Muscle of leg (tissue), 11 donors: Measurements from ENCODE around the gene C3. TPM values are rescaled to one million over a fixed set of nuclear protein-coding genes. Genes with fewer than 3 reads are reported as not detected.

ENCODE experiments used
- DNase-seq: peaks from one replicate; pipeline ENCODE4 v3.0.0; 2013
- H3K27ac ChIP-seq: one replicate; pipeline ENCODE4 v1.5.1; 2013; ENCODE audit warnings: mild to moderate bottlenecking, low read length, control low read depth
- H3K27me3 ChIP-seq: one replicate; pipeline ENCODE4 v1.6.1; 2013; ENCODE audit warnings: low read length; ENCODE audit not compliant: control insufficient read depth, insufficient read depth
- H3K36me3 ChIP-seq: one replicate; pipeline ENCODE4 v1.6.1; 2013; ENCODE audit warnings: low read length; ENCODE audit not compliant: control insufficient read depth, insufficient read depth
- H3K4me1 ChIP-seq: one replicate; pipeline ENCODE4 v1.6.1; 2013; ENCODE audit warnings: low read length; ENCODE audit not compliant: control insufficient read depth, insufficient read depth
- H3K4me3 ChIP-seq: one replicate; pipeline ENCODE4 v1.5.1; 2013; ENCODE audit warnings: low read length, control low read depth
- H3K9me3 ChIP-seq: replicated peaks from 2 replicates; pipeline ENCODE4 v1.6.1; 2013; ENCODE audit warnings: low read depth, low read length; ENCODE audit not compliant: control insufficient read depth
- WGBS: methylation state at CpG from one replicate; pipeline ENCODE4 v1.1.5; 2013; ENCODE audit warnings: missing lambda C conversion rate; ENCODE audit not compliant: insufficient coverage; 5-methylcytosine and 5-hydroxymethylcytosine counted together
- polyA plus RNA-seq, 8 donors: library from polyadenylated mRNA; unstranded; fragments of 120-200 nt; gene quantifications; one replicate each; pipeline versions ENCODE4 v1.2.1 to v1.2.3, GENCODE V29; 2013; ENCODE audit warnings: inconsistent platforms in 1 of 8, low replicate concordance in 1 of 8; ENCODE audit not compliant: insufficient read length in 8 of 8, insufficient read depth in 1 of 8
- total RNA-seq: library from RNA; stranded (reverse); fragments of 120-200 nt; gene quantifications from one replicate; pipeline ENCODE4 v1.2.4, GENCODE V29; 2013

C3 gene
- total and polyA plus RNA-seq, 9 donors = 1.2 to 11.1 (median 3.3) TPM

GRCh38 chr19:6730941-6731670 lies 10.7 kb upstream of the C3 start:
- DNase-seq = no peak
- Histone ChIP-seq H3K9me3 (no peaks in the 10 kb centered on the region), H3K4me1 (peaks cover 8% of the 10 kb centered on the region), H3K27ac (no peak overlapping the region), H3K4me3 (no peak overlapping the region), H3K27me3 (no peaks in the 10 kb centered on the region), H3K36me3 (peaks cover 28% of the 10 kb centered on the region)
- whole genome bisulfite sequencing = 86% methylated on average over 24 of the region's 30 CpGs

- 34% methylated on average over 14 of the region's 27 CpGs for WGBS
- Histone ChIP-seq H3K27ac (no peak overlapping the region), H3K4me3 (no peak overlapping the region), H3K36me3 (peaks cover 28% of the 10 kb centered on the region), H3K9me3 (no peaks in the 10 kb centered on the region), H3K27me3 (no peaks in the 10 kb centered on the region), H3K4me1 (peaks cover 2% of the 10 kb centered on the region)
- no peak for DNase-seq
Measured at GRCh38 chr19:6730153-6730804, 9.8 kb upstream of the C3 start.

- H3K27ac ChIP-seq = no peak overlapping the region
- no peaks in the 10 kb centered on the region for H3K27me3 ChIP-seq
- H3K9me3 ChIP-seq = no peaks in the 10 kb centered on the region
- peaks cover 28% of the 10 kb centered on the region for H3K36me3 ChIP-seq
- 81% methylated on average over 10 of the region's 23 CpGs for WGBS
- no peak overlapping the region for H3K4me3 ChIP-seq
- no peak for DNase-seq
- peaks cover 2% of the 10 kb centered on the region for H3K4me1 ChIP-seq
Measured at GRCh38 chr19:6729573-6730152, 9.2 kb upstream of the C3 start.

GRCh38 chr19:6728346-6728745 lies 7.9 kb upstream of the C3 start:
- 50% methylated on average over 8 of the region's 8 CpGs for WGBS
- no peak overlapping the region for H3K27ac ChIP-seq

DNA sequence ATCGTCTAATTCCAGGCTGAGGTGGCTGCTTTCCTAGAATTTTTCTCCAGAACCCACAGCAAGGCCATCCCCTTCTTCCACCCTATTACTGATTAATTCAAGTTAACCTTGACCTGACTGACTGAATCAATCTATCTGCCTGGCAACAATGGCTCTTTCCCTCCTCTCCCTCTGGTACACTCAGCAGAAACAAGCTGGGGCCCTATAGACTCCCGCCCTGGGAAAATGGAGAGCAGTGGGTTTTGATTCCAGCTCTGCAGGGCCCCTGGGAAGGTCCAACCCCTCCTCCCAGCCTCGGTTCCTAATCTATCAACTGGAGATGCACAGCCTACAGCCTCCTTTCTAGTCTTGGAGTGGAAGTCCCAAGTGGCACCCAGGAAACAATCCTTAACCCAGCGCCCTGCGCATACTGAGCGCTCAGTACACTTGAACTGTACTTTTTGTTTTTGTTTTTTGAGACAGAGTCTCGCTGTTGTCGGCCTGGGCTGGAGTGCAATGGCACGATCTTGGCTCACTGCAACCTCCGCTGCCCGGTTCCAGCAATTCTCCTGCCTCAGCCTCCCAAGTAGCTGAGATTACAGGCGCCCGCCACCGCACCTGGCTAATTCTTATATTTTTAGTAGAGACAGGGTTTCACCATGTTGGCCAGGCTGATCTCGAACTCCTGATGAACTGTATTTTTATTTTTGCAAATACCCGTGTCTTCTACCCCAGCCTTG lies 5.2 kb upstream of the C3 start:
- H3K9me3 ChIP-seq = no peaks in the 10 kb centered on the region
- no peaks in the 10 kb centered on the region for H3K36me3 ChIP-seq
- H3K27me3 ChIP-seq = no peaks in the 10 kb centered on the region
- H3K27ac ChIP-seq = no peak overlapping the region
- H3K4me1 ChIP-seq = peaks cover 7% of the 10 kb centered on the region
- no peak overlapping the region for H3K4me3 ChIP-seq
- WGBS = 90% methylated on average over 11 of the region's 16 CpGs
- DNase-seq = no peak

More at GRCh38 chr19:6728346-6728745, 7.9 kb upstream of the C3 start:
- Histone ChIP-seq H3K9me3 (no peaks in the 10 kb centered on the region), H3K36me3 (peaks cover 23% of the 10 kb centered on the region), H3K27me3 (no peaks in the 10 kb centered on the region), H3K4me3 (no peak overlapping the region), H3K4me1 (peaks cover under 1% of the 10 kb centered on the region)
- peak; percentile 62 for DNase-seq

- H3K27ac ChIP-seq = no peak overlapping the region
- DNase-seq = no peak
- H3K9me3 ChIP-seq = no peaks in the 10 kb centered on the region
- H3K4me3 ChIP-seq = no peak overlapping the region
- WGBS = 59% methylated on average over 14 of the region's 15 CpGs
- H3K27me3 ChIP-seq = no peaks in the 10 kb centered on the region
- no peaks in the 10 kb centered on the region for H3K36me3 ChIP-seq
- peaks cover 10% of the 10 kb centered on the region for H3K4me1 ChIP-seq
Measured at GRCh38 chr19:6724631-6725492, 4.4 kb upstream of the C3 start.

GRCh38 chr19:6723738-6724137 lies 3.3 kb upstream of the C3 start:
- no peaks in the 10 kb centered on the region for H3K27me3 ChIP-seq
- DNase-seq = no peak
- H3K36me3 ChIP-seq = no peaks in the 10 kb centered on the region
- H3K27ac ChIP-seq = no peak overlapping the region
- 92% methylated on average over 2 of the region's 5 CpGs for WGBS
- H3K4me1 ChIP-seq = peaks cover 10% of the 10 kb centered on the region
- H3K4me3 ChIP-seq = no peak overlapping the region
- no peaks in the 10 kb centered on the region for H3K9me3 ChIP-seq

GRCh38 chr19:6723108-6723618 lies 2.7 kb upstream of the C3 start:
- Histone ChIP-seq H3K27ac (no peak overlapping the region), H3K9me3 (no peaks in the 10 kb centered on the region), H3K36me3 (no peaks in the 10 kb centered on the region), H3K27me3 (no peaks in the 10 kb centered on the region), H3K4me1 (peaks cover 10% of the 10 kb centered on the region), H3K4me3 (no peak overlapping the region)
- 16% methylated on average over 11 of the region's 13 CpGs for WGBS
- peak; percentile 57 for DNase-seq

DNA sequence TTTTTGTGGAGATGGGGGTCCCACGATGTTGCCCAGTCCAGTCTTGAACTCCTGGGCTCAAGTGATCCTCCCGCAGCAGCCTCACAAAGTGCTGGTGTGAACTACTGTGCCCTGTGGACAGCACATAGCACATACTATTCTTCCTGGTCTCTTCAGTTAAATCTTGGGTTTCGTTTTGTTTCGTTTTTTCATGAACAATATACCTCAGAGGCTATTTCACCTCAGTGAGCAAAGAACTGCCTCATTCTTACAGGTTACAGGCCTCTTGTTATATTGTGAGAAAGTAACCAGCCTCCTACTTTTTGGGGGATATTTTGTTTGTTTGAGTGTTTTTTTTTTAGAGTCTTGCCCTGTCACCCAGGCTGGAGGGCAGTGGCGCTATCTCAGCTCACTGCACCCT lies 1.3 kb upstream of the C3 start:
- H3K27ac ChIP-seq = no peak overlapping the region

More for the DNA sequence above, 1.3 kb upstream of the C3 start:
- no peaks in the 10 kb centered on the region for H3K9me3 ChIP-seq
- DNase-seq = no peak
- WGBS = 78% methylated on average over 2 of the region's 5 CpGs
- H3K4me1 ChIP-seq = peaks cover 10% of the 10 kb centered on the region
- H3K27me3 ChIP-seq = no peaks in the 10 kb centered on the region
- H3K36me3 ChIP-seq = no peaks in the 10 kb centered on the region
- H3K4me3 ChIP-seq = no peak overlapping the region
